K562 (cell line): ENCODE results near the gene ARHGAP8. TPM values are rescaled to one million over a fixed set of nuclear protein-coding genes. Genes with fewer than 3 reads are reported as not detected.

Experiments
- ATAC-seq: fragments of 200-7000 bp; cut with Tn5 transposase; 3 replicates; pipeline ENCODE4 v1.9.1; 2020; ENCODE audit warnings: moderate library complexity
- BruUV-seq: library from RNA; stranded (reverse); fragments of 400-500 nt; replicated peaks from 2 replicates; lab custom pipeline; 2021; lab: Mats Ljungman, UMichigan
- CTCF ChIA-PET: fragments of 300-600 bp; formaldehyde crosslinking; extraction: SDS; loops from one replicate; lab custom pipeline; 2021; ENCODE audit warnings: low intra/inter-chr PET ratio; lab: Yijun Ruan, JAX
- POLR2A ChIA-PET: fragments of 300-600, 350-650 bp; sonication (Branson Sonifier 250); formaldehyde crosslinking; extraction: SDS; loops from one replicate; lab custom pipeline; 2021; ENCODE audit warnings: antibody characterized with exemption, inconsistent platforms; lab: Yijun Ruan, JAX
- DNase-seq, 4 experiments: peaks; one replicate each; pipeline versions ENCODE4 v3.0.0 to v3.0.0-alpha.2; 2011 to 2018; ENCODE audit warnings: low spot score in 3 of 4, mixed read lengths in 3 of 4; ENCODE audit errors: extremely low read depth in 1 of 4
- FAIRE-seq: peaks from 2 replicates; lab custom pipeline; 2011; peaks lifted over from hg19 to GRCh38; lab: Jason Lieb, UNC
- H2AFZ ChIP-seq: 2 replicates; pipeline ENCODE4 v1.6.0; 2011; ENCODE audit warnings: low read depth, low read length, control low read depth, inconsistent platforms
- H3K27ac ChIP-seq: fragments of 200-600 bp; 3 replicates; pipeline ENCODE4 v1.8.0; 2011; ENCODE audit warnings: low read depth, mild to moderate bottlenecking, control low read depth, inconsistent platforms, low read length, moderate library complexity, mixed read lengths; ENCODE audit errors: extremely low read depth
- H3K27me3 ChIP-seq, 2 experiments: fragments of 300-600 bp in 1 of 2; 2 replicates in 1 of 2; 3 replicates in 1 of 2; pipeline versions ENCODE4 v1.6.0 to v1.8.0; 2011; ENCODE audit warnings: inconsistent platforms in 2 of 2, low read length in 2 of 2, mild to moderate bottlenecking in 1 of 2, mixed read lengths in 1 of 2, moderate library complexity in 1 of 2; ENCODE audit not compliant: control insufficient read depth in 2 of 2, insufficient read depth in 2 of 2
- H3K36me3 ChIP-seq: fragments of 300-600 bp; 3 replicates; pipeline ENCODE4 v1.8.0; 2011; ENCODE audit warnings: mild to moderate bottlenecking, low read length, inconsistent platforms; ENCODE audit not compliant: control insufficient read depth, insufficient read depth
- H3K4me1 ChIP-seq, 2 experiments: fragments of 200-600 bp in 1 of 2; replicated peaks in 1 of 2; 2 replicates in 1 of 2; 3 replicates in 1 of 2; pipeline versions ENCODE4 v1.5.1 to v1.8.0; 2011; ENCODE audit warnings: inconsistent platforms in 2 of 2, low read length in 2 of 2, mild to moderate bottlenecking in 1 of 2, mixed read lengths in 1 of 2, moderate library complexity in 1 of 2; ENCODE audit not compliant: control insufficient read depth in 2 of 2, insufficient read depth in 2 of 2
- H3K4me2 ChIP-seq: 2 replicates; pipeline ENCODE4 v1.6.1; 2011; ENCODE audit warnings: low read length, control low read depth, inconsistent platforms, mixed read lengths; ENCODE audit not compliant: insufficient read depth
- H3K4me3 ChIP-seq: fragments of 200-600 bp; sonication (generic), shearing (Covaris generic); 2 replicates; pipeline ENCODE4 v1.5.1; 2016; ENCODE audit warnings: control low read depth, inconsistent platforms
- H3K79me2 ChIP-seq: fragments of 200-600 bp; 3 replicates; pipeline ENCODE4 v1.8.0; 2011; ENCODE audit warnings: low read length, inconsistent platforms; ENCODE audit not compliant: control insufficient read depth, insufficient read depth
- H3K9ac ChIP-seq, 2 experiments: 2 replicates each; pipeline versions ENCODE4 v1.6.0 to v1.6.1; 2011; ENCODE audit warnings: low read depth in 2 of 2, low read length in 2 of 2, control low read depth in 1 of 2, inconsistent platforms in 1 of 2, mild to moderate bottlenecking in 1 of 2, mixed read lengths in 1 of 2; ENCODE audit not compliant: insufficient read depth in 1 of 2
- H3K9me1 ChIP-seq: one replicate; pipeline ENCODE4 v1.6.0; 2011; ENCODE audit warnings: inconsistent platforms, mild to moderate bottlenecking, low read length, moderate library complexity; ENCODE audit not compliant: control insufficient read depth, insufficient read depth
- H3K9me3 ChIP-seq: replicated peaks from 2 replicates; pipeline ENCODE4 v1.5.1; 2011; ENCODE audit warnings: low read depth, low read length, inconsistent platforms; ENCODE audit not compliant: control insufficient read depth, insufficient read depth
- H4K20me1 ChIP-seq: replicated peaks from 2 replicates; pipeline ENCODE4 v1.6.1; 2011; ENCODE audit warnings: low read length, inconsistent platforms, mixed read lengths; ENCODE audit not compliant: control insufficient read depth, insufficient read depth
- CHD4 ChIP-seq: fragments of 200-600 bp; sonication (generic); IDR thresholded peaks from 3 replicates; pipeline ENCODE4 v1.6.1; 2012; ENCODE audit warnings: low read depth, mild to moderate bottlenecking, mixed read lengths, low read length, inconsistent platforms; ENCODE audit not compliant: insufficient read depth, insufficient replicate concordance, poor library complexity, severe bottlenecking
- E2F5 ChIP-seq: sonication (generic); formaldehyde crosslinking; IDR thresholded peaks from 2 replicates; pipeline ENCODE4 v1.8.0; 2022; ENCODE audit warnings: mild to moderate bottlenecking, missing genetic modification reagents
- HNRNPK ChIP-seq: fragments of 200-400 bp; formaldehyde crosslinking; IDR thresholded peaks from one replicate; pipeline ENCODE4 v1.6.1; 2018; ENCODE audit warnings: mild to moderate bottlenecking, low read depth, low read length; ENCODE audit not compliant: poor library complexity, severe bottlenecking
- MEF2A ChIP-seq: IDR thresholded peaks from 2 replicates; pipeline ENCODE4 v1.6.1; 2011; ENCODE audit warnings: low read depth, mild to moderate bottlenecking, low read length, moderate library complexity; ENCODE audit not compliant: control insufficient read depth
- NFE2L1 ChIP-seq: fragments of 450-650 bp; IDR thresholded peaks from 2 replicates; pipeline ENCODE4 v1.6.1; 2016; ENCODE audit warnings: missing genetic modification characterization, low read depth, mild to moderate bottlenecking, missing compliant biosample characterization, moderate library complexity, borderline replicate concordance
- PHTF2 ChIP-seq: fragments of 250-450 bp; sonication (Bioruptor Pico); IDR thresholded peaks from 2 replicates; pipeline ENCODE4 v1.5.0; 2021; ENCODE audit warnings: mild to moderate bottlenecking
- SMARCE1 ChIP-seq: fragments of 450-650 bp; IDR thresholded peaks from 2 replicates; pipeline ENCODE4 v1.7.1; 2016; ENCODE audit warnings: mild to moderate bottlenecking
- ZNF212 ChIP-seq: fragments of 450-650 bp; formaldehyde crosslinking; IDR thresholded peaks from 2 replicates; pipeline ENCODE4 v1.4.0; 2020; ENCODE audit warnings: mild to moderate bottlenecking
- ZNF316 ChIP-seq: fragments of 450-650 bp; IDR thresholded peaks from 2 replicates; pipeline ENCODE4 v1.6.1; 2016
- ZNF586 ChIP-seq: fragments of 450-650 bp; formaldehyde crosslinking; conservative IDR thresholded peaks from 2 replicates; pipeline ENCODE4 v1.4.0; 2020; ENCODE audit warnings: mild to moderate bottlenecking, moderate library complexity
- ZNF707 ChIP-seq: fragments of 250-450 bp; sonication (Bioruptor Pico); conservative IDR thresholded peaks from 2 replicates; pipeline ENCODE4 v1.8.0; 2022; ENCODE audit warnings: inconsistent platforms, mild to moderate bottlenecking, moderate library complexity
- WGBS: fragments of 100-300 bp; shearing (Covaris generic); methylation state at CpG from one replicate; pipeline ENCODE4 v1.1.6; 2016; ENCODE audit warnings: low coverage, mixed read lengths; ENCODE audit not compliant: insufficient coverage; ENCODE audit errors: missing lambda C conversion rate; 5-methylcytosine and 5-hydroxymethylcytosine counted together
- in situ Hi-C: fragments of 300-500 bp; cut with MboI; formaldehyde crosslinking; loops from 4 replicates; pipeline ENCODE4 v1.15.0; 2018; ENCODE audit warnings: inconsistent platforms, mixed read lengths
- intact Hi-C: fragments of 100-400 bp; cut with micrococcal nuclease; formaldehyde crosslinking; loops from 2 replicates; pipeline ENCODE4 v1.14.2; 2022
- polyA plus RNA-seq, 8 experiments: library from polyadenylated mRNA; depleted of rRNA in 4 of 8; stranded (reverse) in 5 of 8; unstranded in 3 of 8; fragments of >200 nt; fragmentation: Nextera tagmentation in 2 of 8; fragmentation: Illumina TruSeq in 1 of 8; extraction: Ambion mirVana in 2 of 8; extraction: Trizol in 1 of 8; gene quantifications; 2 replicates each; pipeline versions ENCODE4 v1.2.1 to v1.2.3, GENCODE V29; 2011 to 2014; ENCODE audit warnings: inconsistent platforms in 1 of 8, missing spikeins in 1 of 8
- total RNA-seq, 7 experiments: library from RNA; depleted of rRNA in 6 of 7; stranded (reverse); fragments of >200 nt in 6 of 7; fragmentation: Illumina TruSeq in 2 of 7; extraction: Trizol in 2 of 7; gene quantifications; 2 replicates each; pipeline versions ENCODE4 v1.2.1 to v1.2.3, GENCODE V29; 2011 to 2021; ENCODE audit warnings: low replicate concordance in 1 of 7

Gene ARHGAP8
- total and polyA plus RNA-seq, 9 of the 15 experiments (the other 6 are each of a cell fraction or from before 2014, with no cell fraction given): 0.15 to 2.2 (median 0.62) TPM

DNA sequence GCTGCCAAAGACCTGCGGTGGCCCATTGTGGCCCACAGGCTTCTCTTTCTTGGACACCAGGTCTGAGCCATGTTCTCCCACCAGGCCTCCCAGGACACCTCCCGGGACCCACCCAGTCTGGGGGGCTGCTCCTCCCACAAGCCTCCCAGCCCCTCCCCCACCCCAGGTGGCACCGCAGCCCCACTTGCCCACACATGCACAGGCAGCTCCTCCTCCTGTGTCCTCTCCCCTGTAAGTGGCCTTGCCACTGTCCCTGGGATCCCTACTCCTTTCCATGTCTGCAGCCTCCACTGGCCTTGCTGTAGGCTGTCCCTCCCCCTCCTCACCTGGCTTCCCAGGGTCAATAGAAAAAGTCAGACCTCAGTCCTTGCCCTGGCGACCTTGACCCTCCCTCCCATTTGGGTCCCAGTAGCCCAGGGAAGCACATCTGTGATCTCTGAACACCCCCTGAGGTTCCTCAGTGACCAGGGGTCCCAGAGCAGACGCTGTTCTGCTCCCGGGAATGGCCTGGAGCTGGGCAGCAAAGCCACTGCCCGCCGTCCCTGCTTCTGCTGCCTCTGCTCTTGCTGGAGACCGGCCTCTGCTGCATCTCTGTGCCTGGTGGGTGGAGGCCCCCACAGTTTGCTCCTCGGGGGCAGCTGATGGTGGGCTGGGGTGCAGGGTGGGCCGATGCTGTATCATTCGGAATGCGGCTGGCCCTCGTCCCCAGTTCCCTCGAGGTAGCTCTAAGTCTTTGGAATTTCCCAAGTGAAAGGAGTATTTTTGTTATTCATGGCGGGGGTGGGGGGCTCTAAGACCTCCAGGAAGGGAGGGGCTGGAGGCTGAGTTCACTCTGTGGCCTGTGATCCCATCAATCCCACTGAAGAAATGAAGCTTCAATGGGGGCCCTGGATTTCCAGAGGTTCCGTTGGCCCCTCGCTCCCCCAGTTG lies 43.6 kb downstream of the ARHGAP8 start:
- DNase-seq: no peak
- H3K27ac ChIP-seq: no peak overlapping the region
- ChIA-PET POLR2A (no interaction called here), CTCF (no interaction called here)
- H3K27me3 ChIP-seq: peaks cover 0 to 8% of the 10 kb centered on the region in 2 experiments; a peak in 1 of 5 replicates
- ATAC-seq: no peak
- peaks cover 5% of the 10 kb centered on the region; the same call in 1 of the 2 replicates for H4K20me1 ChIP-seq
- intact Hi-C loops: no loop called here
- WGBS: 9% methylated on average over 7 of the region's 18 CpGs
- FAIRE-seq: no peak
- no peaks in the 10 kb centered on the region for H3K9me1 ChIP-seq
- H3K4me3 ChIP-seq: no peak overlapping the region
- TF ChIP-seq HNRNPK: no peak
- TF ChIP-seq SMARCE1: no peak
- TF ChIP-seq MEF2A: no peak
- no peak for TF ChIP-seq E2F5 (CRISPR knock-in tag)
- no peak for TF ChIP-seq NFE2L1 (tag)
- no peak for TF ChIP-seq CHD4
- no peak for TF ChIP-seq PHTF2 (CRISPR knock-in tag)
- TF ChIP-seq ZNF707 (CRISPR knock-in tag): no peak
- TF ChIP-seq ZNF212 (CRISPR knock-in tag): no peak
- no peak for TF ChIP-seq ZNF586 (CRISPR knock-in tag)
- no peak for TF ChIP-seq ZNF316
- in situ Hi-C loops: no loop called here
- H3K36me3 ChIP-seq: no peaks in the 10 kb centered on the region
- no peaks in the 10 kb centered on the region; a peak in 1 of 5 replicates for H3K4me1 ChIP-seq
- no peak overlapping the region for H3K9ac ChIP-seq
- no peak overlapping the region for H3K4me2 ChIP-seq
- no peaks in the 10 kb centered on the region for H3K9me3 ChIP-seq
- no TSS peak for BruUV-seq
- H3K79me2 ChIP-seq: no peaks in the 10 kb centered on the region
- H2AFZ ChIP-seq: no peak overlapping the region
